ENCODE data around the gene PLEKHA4.
"Not testable (repeated sequence)": the region's sequence is repeated elsewhere in the genome, so short reads cannot be mapped to it uniquely, and the experiment has no call there.

PLEKHA4 gene

DNA sequence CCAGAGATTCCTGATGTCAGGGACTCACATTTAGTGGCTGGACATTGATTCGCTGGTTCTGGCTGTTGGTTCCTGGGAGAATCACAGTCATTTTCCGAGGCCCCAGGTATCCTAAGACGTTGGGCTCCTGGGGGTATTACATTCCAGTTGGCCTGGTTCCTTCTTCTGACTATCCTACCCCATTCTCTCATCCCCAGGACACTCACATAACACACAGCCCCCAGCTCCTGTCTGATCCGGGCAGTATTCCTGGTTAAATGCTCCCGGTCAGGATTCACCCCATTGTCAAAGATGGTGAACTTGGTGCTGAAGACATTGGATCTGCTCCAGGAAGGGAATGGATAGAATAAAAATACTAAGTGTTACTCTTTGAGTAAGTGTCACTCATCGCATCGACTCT lies 15.3 kb upstream of the PLEKHA4 start:
- no peak for DNase-seq

GRCh38 chr19:48881741-48882657 lies 13.6 kb upstream of the PLEKHA4 start:
- no peak for DNase-seq

DNA sequence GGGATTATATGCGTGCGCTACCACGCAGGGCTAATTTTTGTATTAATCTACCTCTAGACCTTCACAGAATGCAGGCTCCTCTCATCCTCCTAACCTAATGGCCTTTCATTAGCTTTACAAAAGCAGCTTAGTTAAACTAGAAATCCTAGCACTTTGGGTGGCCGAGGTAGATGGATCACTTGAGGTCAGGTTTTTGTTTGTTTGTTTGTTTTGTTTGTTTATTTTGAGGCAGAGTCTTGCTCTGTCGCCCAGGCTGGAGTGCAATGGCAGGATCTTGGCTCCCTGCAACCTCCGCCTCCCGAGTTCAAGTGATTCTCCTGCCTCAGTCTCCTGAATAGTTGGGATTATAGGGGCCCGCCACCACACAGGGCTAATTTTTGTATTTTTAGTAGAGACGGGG lies 11.3 kb upstream of the PLEKHA4 start:
- DNase-seq, result not testable (repeated sequence)

DNA sequence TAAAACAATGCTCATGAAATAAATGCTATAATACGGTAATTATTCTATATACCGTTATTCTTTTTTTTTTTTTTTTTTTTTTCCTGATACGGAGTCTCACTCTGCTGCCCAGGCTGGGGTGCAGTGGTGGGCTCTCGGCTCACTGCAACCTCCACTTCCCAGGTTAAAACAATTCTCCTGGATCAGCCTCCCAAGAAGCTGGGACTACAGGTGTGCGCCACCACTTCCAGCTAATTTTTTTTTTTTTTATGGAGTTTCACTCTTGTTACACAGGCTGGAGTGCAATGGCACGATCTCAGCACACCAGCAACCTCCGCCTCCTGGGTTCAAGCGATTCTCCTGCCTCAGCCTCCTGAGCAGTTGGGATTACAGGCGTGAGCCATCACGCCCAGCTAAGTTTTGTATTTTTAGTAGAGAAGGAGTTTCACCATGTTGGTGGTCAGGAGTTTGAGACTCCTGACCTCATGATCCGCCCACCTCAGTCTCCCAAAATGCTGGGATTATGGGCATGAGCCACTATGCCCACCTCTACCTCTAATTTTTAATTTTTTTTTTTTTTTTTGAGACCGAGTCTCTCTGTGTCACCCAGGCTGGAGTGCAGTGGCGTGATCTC lies 10.7 kb upstream of the PLEKHA4 start:
- DNase-seq, result no peak

- DNase-seq, result no peak
Observed at GRCh38 chr19:48878196-48879024, 10.0 kb upstream of the PLEKHA4 start.

GRCh38 chr19:48877855-48878195 lies 9.4 kb upstream of the PLEKHA4 start:
- DNase-seq, result no peak

- DNase-seq, result not testable (repeated sequence)
Observed at GRCh38 chr19:48876043-48876981, 7.9 kb upstream of the PLEKHA4 start.

- DNase-seq, result no peak
Observed at GRCh38 chr19:48874303-48875135, 6.1 kb upstream of the PLEKHA4 start.

DNA sequence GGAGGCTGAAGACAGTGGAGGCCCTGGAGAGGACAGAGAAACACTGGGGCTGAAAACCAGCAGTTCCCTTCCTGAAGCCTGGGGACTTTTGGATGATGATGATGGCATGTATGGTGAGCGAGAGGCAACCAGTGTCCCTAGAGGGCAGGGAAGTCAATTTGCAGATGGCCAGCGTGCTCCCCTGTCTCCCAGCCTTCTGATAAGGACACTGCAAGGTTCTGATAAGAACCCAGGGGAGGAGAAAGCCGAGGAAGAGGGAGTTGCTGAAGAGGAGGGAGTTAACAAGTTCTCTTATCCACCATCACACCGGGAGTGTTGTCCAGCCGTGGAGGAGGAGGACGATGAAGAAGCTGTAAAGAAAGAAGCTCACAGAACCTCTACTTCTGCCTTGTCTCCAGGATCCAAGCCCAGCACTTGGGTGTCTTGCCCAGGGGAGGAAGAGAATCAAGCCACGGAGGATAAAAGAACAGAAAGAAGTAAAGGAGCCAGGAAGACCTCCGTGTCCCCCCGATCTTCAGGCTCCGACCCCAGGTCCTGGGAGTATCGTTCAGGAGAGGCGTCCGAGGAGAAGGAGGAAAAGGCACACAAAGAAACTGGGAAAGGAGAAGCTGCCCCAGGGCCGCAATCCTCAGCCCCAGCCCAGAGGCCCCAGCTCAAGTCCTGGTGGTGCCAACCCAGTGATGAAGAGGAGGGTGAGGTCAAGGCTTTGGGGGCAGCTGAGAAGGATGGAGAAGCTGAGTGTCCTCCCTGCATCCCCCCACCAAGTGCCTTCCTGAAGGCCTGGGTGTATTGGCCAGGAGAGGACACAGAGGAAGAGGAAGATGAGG lies 5.3 kb upstream of the PLEKHA4 start:
- DNase-seq, result no peak

- DNase-seq, result peak; percentile 89
Observed at GRCh38 chr19:48872884-48873475, 4.6 kb upstream of the PLEKHA4 start.

DNA sequence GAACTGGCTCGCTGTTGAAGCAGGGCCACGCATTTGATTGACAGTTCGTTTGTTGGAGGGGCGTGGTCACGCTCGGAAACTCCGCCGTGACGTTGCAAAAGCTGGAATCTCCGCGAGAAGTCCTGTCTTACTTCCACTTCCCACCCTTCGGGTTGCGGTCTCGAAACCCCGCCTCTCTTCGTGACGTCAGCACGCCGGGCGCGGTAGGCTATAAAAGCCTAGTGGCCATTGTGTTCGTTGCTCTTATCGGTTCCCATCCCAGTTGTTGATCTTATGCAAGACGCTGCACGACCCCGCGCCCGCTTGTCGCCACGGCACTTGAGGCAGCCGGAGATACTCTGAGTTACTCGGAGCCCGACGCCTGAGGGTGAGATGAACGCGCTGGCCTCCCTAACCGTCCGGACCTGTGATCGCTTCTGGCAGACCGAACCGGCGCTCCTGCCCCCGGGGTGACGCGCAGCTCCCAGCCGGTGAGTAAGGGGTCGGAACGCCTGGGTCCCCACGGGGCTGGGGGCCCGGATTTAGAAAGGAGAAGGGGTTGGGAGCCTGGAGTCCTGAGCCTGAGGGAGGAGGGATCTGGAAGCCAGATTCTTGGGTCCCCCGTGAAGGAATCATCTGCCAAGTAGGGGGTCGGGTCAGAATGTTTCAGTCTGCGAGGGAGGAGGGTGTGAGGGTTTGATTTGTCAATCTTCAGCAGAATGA lies 3.9 kb upstream of the PLEKHA4 start, which contains the start of gene PPP1R15A:
PPP1R15A (plus strand) TSS at position 240 of the 702 bp plus-strand sequence. CDS start 813 bp downstream, outside the sequence.
- peak; percentile 92 for DNase-seq

- DNase-seq, result not testable (repeated sequence)
Observed at GRCh38 chr19:48871471-48872181, 3.2 kb upstream of the PLEKHA4 start.

GRCh38 chr19:48870048-48870447 lies 1.6 kb upstream of the PLEKHA4 start:
- DNase-seq, result no peak

DNA sequence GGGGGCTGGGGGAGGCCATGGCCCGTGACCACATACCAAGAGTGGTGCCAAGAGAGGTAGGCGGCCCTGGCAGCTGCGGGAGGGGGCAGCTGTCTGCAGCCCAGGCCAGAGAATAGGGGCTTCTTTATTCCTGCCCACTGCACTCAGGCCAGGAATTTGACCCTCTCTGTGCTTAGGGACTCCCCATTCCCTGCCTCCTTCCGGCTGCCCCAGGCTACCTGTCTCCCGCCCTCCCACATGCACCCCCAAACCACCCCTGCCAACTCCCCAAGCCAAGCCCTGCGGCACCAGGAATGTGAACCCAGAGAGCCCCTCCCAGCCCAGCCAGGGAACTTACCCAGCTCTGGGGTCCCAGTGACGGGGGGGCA lies 687 bp downstream of the PLEKHA4 start:
- no peak for DNase-seq

- DNase-seq, result no peak
Observed at GRCh38 chr19:48867123-48867745, 1.2 kb downstream of the PLEKHA4 start.

- DNase-seq, result no peak
Observed at GRCh38 chr19:48866692-48867091, 1.7 kb downstream of the PLEKHA4 start.

DNA sequence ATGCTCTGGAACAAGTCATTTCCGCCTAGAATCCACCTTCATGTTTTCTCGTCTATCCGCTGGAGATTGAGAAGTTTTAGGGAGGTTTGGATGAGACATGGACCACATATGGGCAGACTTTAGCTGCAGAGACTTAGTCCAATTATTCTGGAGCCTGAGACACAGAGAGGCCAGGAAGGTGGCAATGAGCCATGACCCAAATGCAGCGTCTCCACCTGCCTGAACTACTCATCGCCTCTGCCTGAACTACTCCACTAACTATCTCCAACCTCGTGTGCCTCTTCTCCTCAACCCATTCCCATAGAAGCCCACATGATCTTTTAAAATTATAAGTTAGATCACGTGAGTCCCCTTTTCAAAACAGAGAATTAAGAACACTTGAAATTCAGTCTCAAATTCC lies 5.6 kb downstream of the PLEKHA4 start:
- no peak for DNase-seq

- DNase-seq, result no peak
Observed at GRCh38 chr19:48861313-48861712, 7.1 kb downstream of the PLEKHA4 start.

Measured in amniotic stem cell (primary cell).